ENCODE measurements around the gene FOXK2.

FOXK2 gene

GRCh38 chr17:82486231-82487094, 33.1 kb upstream of the FOXK2 start:
- no peak for TF ChIP-seq GLIS3 (CRISPR knock-in tag; IDR thresholded peaks at IDR 0.05)
- TF ChIP-seq CREB5 (CRISPR knock-in tag; IDR thresholded peaks at IDR 0.05; ENCODE audit: low read depth) = no peak
- no peak for TF ChIP-seq ARNTL (CRISPR knock-in tag; IDR thresholded peaks at IDR 0.05; ENCODE audit: borderline replicate concordance, low read depth)
- no peak for TF ChIP-seq ISL1 (CRISPR knock-in tag; IDR thresholded peaks at IDR 0.05)
- no peak for TF ChIP-seq CSRNP3 (CRISPR knock-in tag; IDR thresholded peaks at IDR 0.05)
- no peak for TF ChIP-seq ESRRG (CRISPR knock-in tag; IDR thresholded peaks at IDR 0.05)
- no peak for TF ChIP-seq OSR1 (CRISPR knock-in tag; IDR thresholded peaks at IDR 0.05)
- no peak for TF ChIP-seq TSHZ2 (CRISPR knock-in tag; IDR thresholded peaks at IDR 0.05)
- TF ChIP-seq RARB (CRISPR knock-in tag; IDR thresholded peaks at IDR 0.05) = no peak
- TF ChIP-seq ZNF565 (CRISPR knock-in tag; conservative IDR thresholded peaks at IDR 0.05; ENCODE audit: low read depth) = no peak
- no peak for TF ChIP-seq ZFP3 (CRISPR knock-in tag; IDR thresholded peaks at IDR 0.05)
- no peak for TF ChIP-seq PPARA (CRISPR knock-in tag; IDR thresholded peaks at IDR 0.05; ENCODE audit: borderline replicate concordance)
- ATAC-seq = no peak

GRCh38 chr17:82487910-82488309, 31.6 kb upstream of the FOXK2 start:
- no peak for ATAC-seq
- TF ChIP-seq SNAI2 (CRISPR knock-in tag; IDR thresholded peaks at IDR 0.05) = no peak
- TF ChIP-seq ZFP30 (CRISPR knock-in tag; IDR thresholded peaks at IDR 0.05) = no peak
- TF ChIP-seq TSHZ2 (CRISPR knock-in tag; IDR thresholded peaks at IDR 0.05) = no peak
- no peak for TF ChIP-seq ZC3H10 (CRISPR knock-in tag; IDR thresholded peaks at IDR 0.05)
- TF ChIP-seq TCF4 (CRISPR knock-in tag; IDR thresholded peaks at IDR 0.05; ENCODE audit: borderline replicate concordance) = no peak
- TF ChIP-seq POU6F1 (CRISPR knock-in tag; IDR thresholded peaks at IDR 0.05; ENCODE audit: borderline replicate concordance, low read depth) = no peak
- no peak for TF ChIP-seq BACH2 (CRISPR knock-in tag; IDR thresholded peaks at IDR 0.05; ENCODE audit: borderline replicate concordance)
- no peak for TF ChIP-seq ESRRG (CRISPR knock-in tag; IDR thresholded peaks at IDR 0.05)
- TF ChIP-seq PPARA (CRISPR knock-in tag; IDR thresholded peaks at IDR 0.05; ENCODE audit: borderline replicate concordance) = no peak
- TF ChIP-seq CSDC2 (CRISPR knock-in tag; IDR thresholded peaks at IDR 0.05) = no peak
- no peak for TF ChIP-seq OSR1 (CRISPR knock-in tag; IDR thresholded peaks at IDR 0.05)
- TF ChIP-seq ARNTL (CRISPR knock-in tag; IDR thresholded peaks at IDR 0.05; ENCODE audit: borderline replicate concordance, low read depth) = no peak
- TF ChIP-seq CSRNP3 (CRISPR knock-in tag; IDR thresholded peaks at IDR 0.05) = no peak
- TF ChIP-seq CREB5 (CRISPR knock-in tag; IDR thresholded peaks at IDR 0.05; ENCODE audit: low read depth) = no peak
- no peak for TF ChIP-seq ZNF70 (CRISPR knock-in tag; IDR thresholded peaks at IDR 0.05)
- no peak for TF ChIP-seq RARB (CRISPR knock-in tag; IDR thresholded peaks at IDR 0.05)
- TF ChIP-seq ZFP3 (CRISPR knock-in tag; IDR thresholded peaks at IDR 0.05) = no peak
- no peak for TF ChIP-seq GLIS3 (CRISPR knock-in tag; IDR thresholded peaks at IDR 0.05)

Measured in SK-N-SH treated with all-trans-retinoic acid at 6 μM for 48 hours (cell line).